GM10248 (cell line): ENCODE measurements around the gene RIN3.

Experiments
- CTCF ChIA-PET: fragments of 300-600 bp; sonication (Branson Sonifier 250); formaldehyde crosslinking; extraction: SDS; loops from one replicate; lab custom pipeline; 2021; ENCODE audit warnings: antibody characterized with exemption; lab: Yijun Ruan, JAX
- POLR2A ChIA-PET: fragments of 350-650 bp; sonication (Branson Sonifier 250); formaldehyde crosslinking; extraction: SDS; loops from one replicate; lab custom pipeline; 2020; ENCODE audit warnings: antibody characterized with exemption; lab: Yijun Ruan, JAX
- DNase-seq: peaks from one replicate; pipeline ENCODE4 v3.0.0; 2012; ENCODE audit errors: extremely low spot score
- CTCF ChIP-seq: IDR thresholded peaks from 2 replicates; pipeline ENCODE4 v1.5.1; 2012; ENCODE audit warnings: mild to moderate bottlenecking, low read depth; ENCODE audit errors: extremely low read depth, missing control alignments, control extremely low read depth

RIN3 gene

DNA sequence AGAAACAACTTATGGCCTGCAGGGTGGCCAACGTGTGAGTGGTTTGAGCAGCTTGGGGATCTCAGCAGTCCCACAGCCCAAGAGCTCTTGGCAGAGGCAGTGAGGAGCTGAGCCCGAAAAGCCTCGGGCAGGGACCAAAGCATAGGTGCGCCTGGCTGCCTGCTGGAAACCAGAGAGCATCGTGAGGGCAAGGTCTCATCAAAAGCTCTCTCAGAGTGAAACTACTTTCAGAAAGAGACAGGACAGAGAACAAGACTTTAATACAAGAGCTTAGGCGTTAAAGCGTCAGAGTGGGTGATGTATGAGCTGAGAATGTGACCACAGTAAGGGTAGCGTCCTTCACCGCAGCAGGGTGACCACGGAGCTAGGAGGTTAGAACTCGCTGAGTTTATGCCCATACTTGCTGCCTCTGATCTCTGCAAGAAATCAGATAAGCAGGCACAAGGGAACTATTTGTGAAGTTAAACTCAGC lies 204.0 kb downstream of the RIN3 start:
- no peak for DNase-seq
- ChIA-PET CTCF (interaction anchor here (1.0 to 12.3 kb wide), 5 partner anchors 10 to 67 kb away, joined by 3 to 177 read pairs (median 4); no protein-coding TSS in a partner anchor), POLR2A (no interaction called here)
- no peak for TF ChIP-seq CTCF

- no peak for DNase-seq
- TF ChIP-seq CTCF = no peak
- POLR2A ChIA-PET = no interaction called here
- CTCF ChIA-PET = interaction anchor here (1.4 to 12.3 kb wide), 2 partner anchors 26 to 66 kb away, joined by 3 to 177 read pairs; no protein-coding TSS in a partner anchor
These were observed 205.1 kb downstream of the RIN3 start for GRCh38 chr14:92718664-92719063.

DNA sequence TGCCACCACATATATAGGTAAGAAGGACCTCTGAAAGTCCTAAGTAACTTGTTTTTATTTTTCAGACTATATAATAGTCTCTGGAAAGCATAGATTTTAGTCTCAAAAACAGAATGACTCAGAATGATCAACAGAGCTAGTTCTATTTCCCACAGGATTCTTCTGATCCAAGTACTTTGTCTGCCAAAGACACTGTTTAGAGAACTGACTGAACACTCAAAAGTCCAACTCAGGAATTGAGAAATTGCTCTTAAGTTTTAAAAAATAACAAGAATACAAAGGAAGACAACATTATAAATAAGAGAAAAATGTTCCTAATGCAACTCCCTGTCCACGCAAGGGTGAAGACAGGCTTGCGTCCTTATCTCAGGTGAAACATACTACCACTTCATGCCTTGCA lies 205.8 kb downstream of the RIN3 start:
- POLR2A ChIA-PET = no interaction called here
- CTCF ChIA-PET = interaction anchor here (0.9 to 1.4 kb wide), 4 partner anchors 14 to 65 kb away, joined by 3 to 4 read pairs (median 3); no protein-coding TSS in a partner anchor

DNA sequence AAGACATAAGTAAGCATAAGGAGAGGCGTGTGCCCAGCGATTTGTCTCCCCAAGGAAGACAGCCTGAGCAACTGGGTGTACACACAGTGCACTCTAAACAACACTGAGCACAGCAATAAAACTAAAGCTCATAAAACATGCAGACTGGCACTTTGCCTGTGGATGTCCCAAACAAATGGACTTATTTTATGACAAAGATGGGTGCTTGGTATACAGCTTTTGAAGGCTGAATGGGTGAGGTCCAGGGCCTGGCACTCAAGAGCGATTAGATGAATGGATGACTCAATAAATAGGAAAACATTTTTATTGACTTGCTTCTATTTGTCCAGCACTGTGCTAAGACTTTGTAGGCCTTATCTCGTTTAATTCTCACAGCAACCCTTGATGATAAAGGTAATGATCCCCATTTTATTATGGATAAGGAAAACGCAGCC lies 206.3 kb downstream of the RIN3 start:
- ChIA-PET CTCF (interaction anchor here (0.9 to 1.4 kb wide), 4 partner anchors 14 to 64 kb away, joined by 3 to 4 read pairs (median 3); no protein-coding TSS in a partner anchor), POLR2A (interaction anchor here (0.6 kb wide), 1 partner anchor 22 kb away, joined by 3 read pairs; no protein-coding TSS in a partner anchor)
- TF ChIP-seq CTCF = no peak
- DNase-seq = no peak

More for the DNA sequence above, 205.8 kb downstream of the RIN3 start:
- no peak for DNase-seq
- TF ChIP-seq CTCF = no peak

DNA sequence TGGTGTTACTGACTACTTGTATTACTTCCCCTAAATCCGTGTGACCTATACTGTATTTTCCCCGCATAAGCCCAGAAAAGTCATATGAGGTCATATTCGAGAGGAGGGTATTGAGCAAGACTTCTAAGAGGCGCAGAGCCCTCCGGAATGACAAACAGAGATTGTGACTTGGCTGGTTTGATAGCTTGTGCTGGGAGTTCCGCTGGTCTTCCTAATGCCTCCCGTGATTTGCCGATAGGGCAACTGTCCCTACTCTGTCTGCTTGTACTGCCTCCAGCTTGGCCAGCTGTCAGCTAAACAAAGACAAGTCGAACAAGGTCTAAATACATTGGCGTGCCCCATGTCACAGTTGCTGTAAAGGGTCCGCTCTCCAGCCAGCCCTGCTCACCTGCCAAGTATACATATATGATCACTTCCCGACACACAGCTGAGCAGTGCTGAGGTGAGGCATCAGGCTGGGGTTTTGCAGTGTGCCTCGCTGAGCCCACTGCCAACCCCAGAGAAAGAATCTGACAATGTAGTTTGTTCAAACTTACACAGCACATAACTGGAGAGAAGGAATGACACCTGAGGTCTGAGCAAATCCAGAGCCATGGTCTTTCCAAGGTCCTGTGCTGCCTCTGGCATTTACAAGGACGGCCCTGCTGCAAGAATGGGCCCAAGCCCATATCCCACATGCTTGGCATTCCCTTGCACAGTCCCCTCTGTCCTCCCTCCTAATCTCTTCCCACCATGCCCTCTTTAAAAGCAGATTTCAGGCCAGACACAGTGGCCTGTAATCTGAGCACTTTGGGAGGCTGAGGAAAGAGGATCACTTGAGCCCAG lies 211.1 kb downstream of the RIN3 start:
- POLR2A ChIA-PET = no interaction called here
- no peak for TF ChIP-seq CTCF
- CTCF ChIA-PET = interaction anchor here (1.4 to 4.8 kb wide), 3 partner anchors 10 to 56 kb away, joined by 3 to 33 read pairs (median 4); no protein-coding TSS in a partner anchor
- DNase-seq = no peak

- DNase-seq = no peak
- POLR2A ChIA-PET = interaction anchor here (0.7 kb wide), 1 partner anchor 85 kb away, joined by 5 read pairs; no protein-coding TSS in a partner anchor
- no peak for TF ChIP-seq CTCF
- CTCF ChIA-PET = interaction anchor here (0.9 to 4.8 kb wide), 3 partner anchors 7 to 13 kb away, joined by 4 to 33 read pairs (median 4); no protein-coding TSS in a partner anchor
These were observed 212.8 kb downstream of the RIN3 start for GRCh38 chr14:92726135-92726932.
